Stimulated activated CD4-positive, alpha-beta T cell treated with anti-CD3 and anti-CD28 coated beads, Interleukin-4, amount 100 ng/mL, for 48 hours (primary cell): ENCODE results near the gene CYP3A7.
"Not testable (repeated sequence)": the region's sequence is repeated elsewhere in the genome, so short reads cannot be mapped to it uniquely, and the experiment has no call there.

ENCODE experiments used
- DNase-seq, 2 donors: peaks; one replicate each; pipeline ENCODE4 v3.0.0-alpha.2; 2020; ENCODE audit warnings: low read depth in 2 of 2

Gene CYP3A7

GRCh38 chr7:99741441-99741795 is 6.4 kb upstream of the CYP3A7 start:
- no peak for DNase-seq

- no peak for DNase-seq
Observed at GRCh38 chr7:99740573-99741440, 5.8 kb upstream of the CYP3A7 start.

- DNase-seq, result no peak
Observed at GRCh38 chr7:99739699-99740572, 4.9 kb upstream of the CYP3A7 start.

GRCh38 chr7:99737726-99738125 is 2.7 kb upstream of the CYP3A7 start:
- DNase-seq, result no peak

GRCh38 chr7:99736667-99737066 is 1.7 kb upstream of the CYP3A7 start:
- DNase-seq, result not testable (repeated sequence)

DNA sequence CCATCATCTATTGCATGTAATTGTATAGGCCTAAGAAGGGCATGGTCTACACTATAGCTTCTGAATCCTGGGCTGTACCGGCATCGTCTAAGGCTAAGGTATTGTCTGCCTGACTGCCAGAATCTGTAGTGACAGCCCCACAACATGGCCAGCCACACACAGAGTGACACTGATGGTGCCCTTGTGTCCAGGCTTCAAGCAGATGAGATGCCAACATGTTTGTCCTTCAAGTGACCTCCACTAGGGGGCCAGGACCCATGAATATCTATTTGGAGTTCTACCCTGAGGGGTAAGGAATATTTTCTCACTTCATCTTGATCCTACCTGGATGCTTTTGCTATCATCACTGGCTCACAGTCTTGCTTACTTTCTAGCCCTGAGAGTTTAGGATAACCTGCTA is 1.5 kb downstream of the CYP3A7 start:
- no peak for DNase-seq

DNA sequence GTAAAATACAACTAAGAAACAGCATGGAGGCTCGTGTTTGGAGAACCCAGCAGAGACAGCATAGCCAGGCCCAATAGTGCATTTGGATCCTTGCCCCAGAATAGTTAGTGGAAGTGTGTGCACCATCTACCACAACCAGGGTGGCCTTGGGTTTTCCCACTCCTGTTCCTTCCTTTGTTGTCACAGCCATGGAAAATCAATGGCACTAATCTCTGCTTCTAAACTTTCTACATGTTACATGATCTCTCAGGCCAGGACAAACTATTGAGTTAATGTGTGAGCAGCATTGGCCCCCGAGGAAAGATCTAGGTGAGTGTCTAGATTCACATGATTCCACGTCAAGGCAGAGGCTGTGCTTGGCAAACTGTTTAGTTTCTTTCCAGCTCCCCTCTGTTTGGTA is 2.0 kb downstream of the CYP3A7 start:
- no peak for DNase-seq

- DNase-seq, result no peak
Observed at GRCh38 chr7:99731638-99732374, 3.2 kb downstream of the CYP3A7 start.

- no peak for DNase-seq
Observed at GRCh38 chr7:99730992-99731391, 4.0 kb downstream of the CYP3A7 start.

DNA sequence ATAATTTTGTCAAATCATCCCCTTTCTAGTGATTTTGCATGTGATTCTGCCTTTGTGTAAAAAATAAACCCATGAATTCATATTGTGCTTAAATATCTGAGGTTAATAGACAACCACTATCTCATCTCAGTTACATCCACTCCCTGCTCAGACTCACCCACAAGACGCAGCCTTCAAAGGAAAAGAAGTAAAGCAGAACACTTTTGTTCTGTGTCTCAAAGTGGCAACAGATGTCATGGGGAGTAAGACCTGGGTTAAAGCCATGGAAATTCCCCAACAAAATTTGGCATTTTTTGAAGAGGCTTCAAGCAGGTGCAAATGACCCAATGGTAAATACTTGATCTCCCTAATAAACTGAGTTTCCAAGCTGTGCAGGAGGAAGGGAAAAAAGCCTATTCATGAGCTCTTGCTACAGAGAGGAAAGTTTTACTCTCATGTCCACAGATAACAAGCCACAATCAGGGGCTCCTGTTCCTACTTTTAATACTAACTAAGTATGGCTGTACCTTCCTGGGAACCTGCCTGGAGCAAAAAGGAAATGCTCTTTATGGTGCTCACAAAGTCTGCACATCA is 4.7 kb downstream of the CYP3A7 start:
- no peak for DNase-seq

DNA sequence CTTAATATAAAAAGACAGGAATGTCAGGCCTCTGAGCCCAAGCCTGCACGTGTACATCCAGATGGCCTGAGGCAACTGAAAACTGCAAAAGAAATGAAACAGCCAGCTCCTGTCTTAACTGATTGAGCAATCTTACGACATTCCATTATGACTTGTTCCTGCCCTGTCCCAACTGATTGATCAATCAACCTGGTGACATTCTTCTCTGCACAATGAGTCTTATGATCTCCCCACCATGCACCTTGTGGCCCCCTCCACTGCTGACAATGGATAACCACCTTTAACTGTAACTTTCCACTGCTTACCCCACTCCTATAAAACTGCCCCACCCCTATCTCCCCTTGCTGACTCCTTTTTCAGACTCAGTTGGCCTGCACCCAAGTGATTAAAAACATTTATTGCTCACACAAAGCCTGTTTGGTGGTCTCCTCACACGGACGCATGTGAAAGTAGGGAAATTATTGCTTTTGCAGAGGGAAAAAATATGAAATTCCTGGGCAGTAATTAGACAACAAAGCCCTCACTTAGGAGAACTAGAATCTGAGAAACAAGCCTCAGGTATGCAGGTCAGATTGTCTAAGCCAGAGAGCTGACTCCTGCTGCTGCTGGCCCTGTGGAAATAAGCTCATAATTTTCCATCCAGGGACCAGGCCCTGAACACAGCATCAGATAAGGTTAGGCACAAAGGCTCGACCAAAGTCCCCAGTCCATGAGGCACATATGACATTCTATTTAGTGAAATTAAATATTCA is 5.3 kb downstream of the CYP3A7 start:
- no peak for DNase-seq

- no peak for DNase-seq
Observed at GRCh38 chr7:99728615-99729014, 6.4 kb downstream of the CYP3A7 start.

- not testable (repeated sequence) for DNase-seq
Observed at GRCh38 chr7:99723201-99723600, 11.8 kb downstream of the CYP3A7 start.

DNA sequence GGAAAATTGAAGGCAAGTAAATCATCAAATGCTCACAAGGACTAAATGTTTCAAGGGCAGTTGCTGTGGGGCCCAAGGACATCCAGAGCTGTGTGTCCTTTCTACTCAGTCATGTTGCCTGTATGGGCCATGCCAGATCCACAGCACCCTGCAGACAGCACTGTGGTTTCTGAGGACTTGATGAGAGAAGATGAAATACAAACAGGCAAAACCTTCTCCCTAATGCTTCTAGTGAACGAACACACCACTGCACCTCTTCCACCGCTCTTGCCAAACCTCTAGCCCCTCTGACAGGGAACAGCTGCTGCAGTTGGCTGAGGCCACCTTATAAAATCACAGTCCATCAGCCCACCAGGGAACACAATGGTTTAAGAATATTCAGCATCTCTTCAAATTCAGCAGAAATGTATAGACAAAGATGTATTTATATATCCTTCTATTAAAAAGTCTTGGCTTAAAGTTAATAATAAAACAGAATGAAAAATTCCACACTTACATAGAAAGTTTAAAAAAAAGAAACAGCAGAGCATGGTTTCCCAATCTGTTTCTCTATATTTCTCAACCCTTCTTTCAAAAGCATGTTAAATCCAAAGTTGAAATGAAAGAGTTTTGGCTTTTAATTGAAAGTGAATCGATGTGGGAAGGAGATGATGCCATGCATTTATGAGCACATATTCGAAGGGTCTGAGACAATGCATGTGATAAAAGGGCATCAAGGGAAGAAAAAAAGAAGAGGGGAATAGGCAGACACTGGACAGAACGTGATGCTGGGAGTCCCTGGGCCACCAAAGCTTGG is 14.0 kb downstream of the CYP3A7 start:
- DNase-seq, result no peak

- DNase-seq, result no peak
Observed at GRCh38 chr7:99719996-99720769, 14.8 kb downstream of the CYP3A7 start.

GRCh38 chr7:99713995-99714570 is 20.9 kb downstream of the CYP3A7 start:
- DNase-seq, result no peak

- no peak for DNase-seq
Observed at GRCh38 chr7:99709838-99710578, 25.0 kb downstream of the CYP3A7 start.

DNA sequence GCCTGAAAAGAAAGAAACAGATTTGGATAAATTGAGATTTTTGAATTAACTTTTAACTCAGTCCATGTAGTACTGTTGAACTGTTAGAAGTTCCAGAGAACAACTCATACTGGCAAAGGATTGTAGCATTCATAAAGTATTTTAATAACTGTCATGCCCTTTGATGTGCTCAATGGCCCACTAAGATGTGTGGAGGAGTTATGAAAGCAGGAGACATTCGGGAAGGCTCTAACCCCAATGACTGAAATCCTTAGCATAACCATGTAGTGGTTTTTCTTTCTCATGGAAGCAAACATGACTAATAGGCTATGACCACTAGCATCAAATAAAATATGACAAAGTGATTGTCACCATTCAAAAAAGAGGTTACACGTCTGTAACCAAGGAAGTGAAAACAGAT is 25.7 kb downstream of the CYP3A7 start:
- DNase-seq, result no peak
